HG02884 (cell line): ENCODE measurements around the gene MDM1.

ENCODE experiments used
- ATAC-seq: cut with Tn5 transposase; IDR thresholded peaks from one replicate; pipeline ENCODE4 v1.9.1; 2021; ENCODE audit warnings: mild to moderate bottlenecking, moderate library complexity; ENCODE audit not compliant: unreplicated experiment

MDM1 gene

GRCh38 chr12:68356060-68356695 is 24.0 kb upstream of the MDM1 start:
- no peak for ATAC-seq

DNA sequence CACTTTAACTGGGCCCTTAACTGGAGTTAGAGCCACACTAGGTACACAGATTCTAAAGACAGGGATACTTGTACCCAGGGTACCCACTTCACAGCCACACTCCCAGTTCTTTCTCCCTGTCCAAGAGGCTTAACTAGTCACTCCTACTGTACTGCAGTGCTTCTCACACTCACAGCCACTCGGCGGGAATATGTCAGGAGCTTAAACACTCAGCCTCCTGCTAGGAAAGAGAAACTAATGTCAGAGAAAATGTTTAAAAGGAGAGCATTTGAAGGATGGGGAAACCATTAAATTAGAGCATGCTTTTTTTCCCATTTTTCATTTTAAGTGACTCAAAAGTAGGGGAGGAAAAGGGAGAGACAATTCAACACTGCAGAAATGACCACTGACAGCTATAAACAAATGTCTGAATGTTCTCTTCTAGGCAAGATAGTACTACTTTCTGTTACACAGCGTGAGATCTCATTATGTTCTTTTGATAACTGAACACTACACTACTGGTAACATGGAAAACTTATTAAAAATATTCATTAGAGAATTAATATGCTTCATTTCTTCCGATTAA is 22.9 kb upstream of the MDM1 start:
- ATAC-seq, result no peak

GRCh38 chr12:68352067-68352466 is 19.9 kb upstream of the MDM1 start:
- ATAC-seq, result no peak

GRCh38 chr12:68350753-68351152 is 18.6 kb upstream of the MDM1 start:
- no peak for ATAC-seq

DNA sequence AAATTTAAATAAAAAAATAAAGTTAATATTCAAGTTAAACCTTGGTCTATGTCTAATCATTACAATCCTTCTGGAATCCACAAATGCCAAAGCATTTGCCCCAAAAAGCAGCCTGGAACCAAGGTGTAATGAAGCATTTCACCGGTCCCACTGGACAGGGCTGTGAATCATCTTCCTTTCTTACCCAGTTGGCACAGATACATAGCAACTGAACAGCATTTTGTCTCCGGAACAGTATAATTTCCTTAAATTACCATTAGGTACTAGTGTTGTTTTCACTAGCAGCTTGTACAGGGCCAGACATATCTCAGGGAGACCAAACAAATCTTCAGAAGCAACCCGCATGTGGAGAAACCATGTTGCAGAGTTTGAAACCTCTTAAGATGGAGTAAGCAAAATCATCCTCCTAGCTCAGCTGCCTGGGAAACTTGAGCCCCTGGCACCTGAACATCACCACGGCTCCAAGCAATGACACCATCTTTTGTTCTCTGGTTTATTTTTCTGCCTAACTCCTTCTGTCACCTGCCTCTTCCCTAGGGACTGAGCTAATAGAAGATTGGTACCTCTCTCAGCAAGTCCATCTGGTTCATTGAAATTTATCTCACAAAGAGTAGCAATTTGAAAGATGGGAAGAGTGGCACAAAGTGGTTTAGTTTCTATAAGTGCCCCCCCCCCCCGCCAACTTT is 17.9 kb upstream of the MDM1 start:
- no peak for ATAC-seq

DNA sequence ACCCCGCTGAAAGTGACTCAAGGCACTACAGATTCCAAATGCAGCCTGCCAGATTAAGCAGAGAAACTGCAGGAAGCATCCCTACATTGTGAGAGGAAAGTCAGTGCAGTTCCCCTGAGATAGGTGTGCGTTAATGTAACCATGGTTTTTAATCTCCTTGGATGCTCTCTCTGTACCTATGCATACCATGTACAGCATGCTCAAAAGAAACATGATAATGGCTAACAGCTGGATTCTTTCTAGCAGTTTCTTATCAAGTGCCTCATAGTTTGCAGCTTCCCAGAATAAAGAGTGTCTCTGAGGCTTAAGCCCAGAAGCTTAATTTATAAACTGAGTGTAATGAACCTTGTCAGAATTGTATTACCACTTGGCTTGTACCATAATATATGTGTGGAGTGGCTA is 17.1 kb upstream of the MDM1 start:
- no peak for ATAC-seq

- ATAC-seq, result no peak
Measured at GRCh38 chr12:68348419-68348818, 16.3 kb upstream of the MDM1 start.

GRCh38 chr12:68345763-68346162 is 13.6 kb upstream of the MDM1 start:
- ATAC-seq, result no peak

DNA sequence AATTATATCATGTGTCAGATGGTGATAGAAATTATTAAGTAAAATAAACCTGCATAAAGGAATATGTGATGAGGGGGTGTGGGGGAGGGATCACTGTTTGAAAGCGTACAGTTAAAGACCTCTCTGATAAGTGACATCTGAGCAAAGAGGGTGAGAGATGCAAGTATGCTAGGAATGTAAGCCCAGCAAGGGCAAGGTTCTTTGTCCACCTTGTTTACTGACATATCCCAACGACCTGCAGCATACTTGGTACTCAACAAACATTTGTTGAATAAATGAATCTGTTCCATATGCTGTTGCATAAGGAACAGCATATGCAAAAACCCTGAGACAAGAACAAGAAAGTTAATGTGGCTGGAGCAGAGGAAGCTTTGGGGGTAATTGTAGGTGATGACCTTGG is 12.0 kb upstream of the MDM1 start:
- ATAC-seq, result no peak

DNA sequence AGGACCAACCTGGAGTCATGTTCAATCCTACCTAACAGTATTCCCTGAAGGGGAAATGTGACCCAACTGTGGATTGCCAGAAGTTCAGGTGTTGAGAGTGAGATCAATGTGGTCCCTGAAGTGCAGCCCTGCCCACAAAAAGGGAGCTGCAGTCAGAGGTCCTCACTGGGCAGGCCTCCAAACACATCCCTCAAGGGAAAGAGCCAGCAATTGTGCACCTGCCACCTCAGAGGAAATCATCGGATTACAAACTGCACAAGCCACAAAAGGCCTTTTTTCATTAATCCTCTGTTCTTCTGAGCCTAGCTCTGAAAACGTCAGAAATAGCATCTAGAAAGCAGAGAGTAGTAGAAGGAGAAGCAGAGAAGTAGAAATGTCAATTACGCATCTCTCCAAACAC is 10.8 kb upstream of the MDM1 start:
- no peak for ATAC-seq

GRCh38 chr12:68341822-68342221 is 9.7 kb upstream of the MDM1 start:
- no peak for ATAC-seq

- no peak for ATAC-seq
Measured at GRCh38 chr12:68340404-68341270, 8.5 kb upstream of the MDM1 start.

DNA sequence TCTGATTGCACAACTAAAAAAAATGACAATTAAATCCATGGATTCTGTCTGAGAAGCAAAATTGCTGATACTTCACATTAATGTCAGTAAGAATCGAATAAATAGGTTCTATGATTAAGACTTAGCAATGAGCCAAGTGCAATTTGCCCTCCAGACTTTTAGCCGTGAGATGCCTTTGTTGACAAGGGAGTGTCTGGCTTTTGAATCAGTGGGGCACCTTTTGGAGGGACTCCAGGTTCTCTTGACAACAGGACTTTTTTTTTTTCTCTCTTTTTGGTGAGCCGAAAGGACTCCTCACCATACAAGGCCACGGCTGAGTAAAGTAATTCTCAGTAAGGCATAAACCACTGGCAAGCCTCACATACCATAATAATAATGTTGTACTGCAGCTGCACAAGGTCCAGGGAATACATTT is 4.7 kb upstream of the MDM1 start:
- ATAC-seq, result no peak

GRCh38 chr12:68335462-68335861 is 3.3 kb upstream of the MDM1 start:
- ATAC-seq, result no peak

- no peak for ATAC-seq
Measured at GRCh38 chr12:68334132-68334531, 2.0 kb upstream of the MDM1 start.

DNA sequence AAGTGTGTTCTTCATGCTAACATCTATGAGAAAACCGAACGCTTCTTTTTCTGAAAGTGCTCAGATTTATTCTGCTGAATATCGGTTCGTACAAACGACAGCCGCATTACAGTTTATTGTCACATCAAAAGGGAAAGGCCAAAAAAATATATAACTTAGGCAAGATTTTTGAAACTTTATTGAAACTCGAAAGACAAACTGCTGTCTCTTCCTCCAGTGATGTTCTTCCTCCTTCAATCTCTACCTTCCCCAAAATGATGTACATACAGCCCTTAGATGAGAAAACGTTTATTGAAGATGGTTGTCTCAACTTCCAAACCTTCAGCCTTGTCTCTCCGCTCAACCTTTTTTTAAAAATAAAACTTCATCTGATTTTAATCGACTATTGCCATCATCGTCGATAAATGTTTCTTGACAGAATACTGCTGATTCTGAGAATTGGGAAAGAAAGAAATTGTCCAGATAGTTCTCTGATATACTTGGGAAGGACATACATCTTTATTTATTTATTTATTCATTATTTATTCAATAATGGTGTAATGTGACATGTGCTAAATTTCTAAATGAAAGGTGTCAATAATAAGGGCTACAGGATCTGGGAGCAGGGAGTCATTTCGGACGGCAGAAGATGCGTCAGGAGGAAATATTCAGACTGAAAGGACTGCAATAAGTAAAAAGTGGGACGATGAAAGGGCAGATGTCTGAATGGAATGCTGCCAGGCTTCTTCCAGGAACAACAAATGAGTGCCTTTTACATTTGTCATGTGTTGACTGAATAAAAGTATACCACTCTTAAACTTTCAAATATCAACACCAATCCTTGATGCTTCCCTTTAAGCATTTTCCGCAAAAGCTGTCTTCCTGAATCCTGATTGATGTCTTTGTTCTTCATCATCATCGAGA is 817 bp upstream of the MDM1 start:
- no peak for ATAC-seq

GRCh38 chr12:68331500-68331868 is 678 bp downstream of the MDM1 start:
- ATAC-seq, result no peak

DNA sequence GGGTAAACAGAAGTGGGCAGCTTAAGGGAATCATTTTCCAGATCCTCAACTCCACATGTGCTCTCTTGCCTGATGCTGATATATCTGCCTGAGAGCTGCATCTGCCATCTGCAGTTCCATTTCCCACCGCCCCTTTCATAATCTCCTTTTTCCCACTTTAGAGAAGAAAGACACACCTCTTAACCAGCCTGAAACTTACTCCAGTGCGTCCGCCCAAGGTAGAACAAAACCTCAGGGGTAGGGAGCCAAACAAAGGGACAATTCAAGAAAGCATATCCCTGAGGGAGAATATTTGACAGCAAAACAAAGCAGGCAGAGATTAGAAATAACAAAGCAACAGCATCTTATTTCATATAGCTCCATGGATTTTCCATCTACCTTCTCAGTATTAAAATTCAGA is 4.3 kb downstream of the MDM1 start:
- ATAC-seq, result no peak

DNA sequence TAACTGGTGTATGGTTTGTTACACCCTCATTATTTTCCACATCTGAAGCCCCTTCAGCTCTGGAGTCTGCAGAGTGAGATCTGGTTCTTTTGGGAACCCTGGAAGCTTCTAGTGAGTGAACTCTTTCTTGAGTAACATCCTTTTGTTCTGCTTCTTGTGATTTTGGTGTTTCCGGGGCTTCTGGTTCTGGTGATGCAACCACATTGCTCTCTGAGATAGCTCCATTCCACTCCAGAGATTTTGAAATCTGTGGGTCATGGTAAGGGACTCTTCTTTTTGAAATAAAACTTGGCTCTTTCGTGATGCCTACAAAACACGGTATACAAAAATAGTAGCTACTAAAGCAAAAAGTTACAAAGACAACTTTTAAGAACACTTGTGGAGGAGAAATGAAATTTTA is 5.4 kb downstream of the MDM1 start:
- no peak for ATAC-seq

- no peak for ATAC-seq
Measured at GRCh38 chr12:68325966-68326365, 6.2 kb downstream of the MDM1 start.

DNA sequence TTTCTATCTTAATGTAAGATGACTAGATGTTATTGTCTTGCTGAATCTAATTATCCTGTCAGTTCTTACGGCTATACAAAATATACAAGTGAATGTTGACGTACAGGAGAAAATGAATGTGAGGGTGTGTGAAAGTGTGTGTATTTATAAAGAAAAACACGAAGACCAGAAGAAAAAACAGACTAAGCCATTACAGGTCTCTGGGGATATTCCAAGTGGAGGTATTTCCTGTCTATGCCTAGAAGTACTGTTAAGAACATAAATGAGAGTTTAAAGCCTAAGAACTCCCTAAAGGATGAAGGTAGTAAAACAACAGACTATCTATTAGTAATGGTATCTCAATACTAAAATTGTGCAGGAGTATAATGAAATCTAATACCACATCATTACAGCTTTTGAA is 7.6 kb downstream of the MDM1 start:
- no peak for ATAC-seq
